Spleen (tissue), 7 donors: ENCODE results near the gene MTA1.

Source experiments
- POLR2A ChIP-seq, 3 donors: fragments of 450-650 bp; IDR thresholded peaks; one replicate each; pipeline ENCODE4 v1.5.1; 2017; ENCODE audit warnings: antibody characterized with exemption in 3 of 3, mild to moderate bottlenecking in 1 of 3
- TF ChIP-seq, protein P1 (sequence below), 11 experiments: fragments of 200-600 bp in 7 of 11; fragments of 450-650 bp in 4 of 11; sonication (generic) in 4 of 11; IDR thresholded peaks in 8 of 11; conservative IDR thresholded peaks in 3 of 11; 1 replicate in 7 of 11; 2 replicates in 4 of 11; pipeline versions ENCODE4 v1.4.0 to v1.8.0; 2016 to 2021; ENCODE audit warnings: antibody characterized with exemption in 11 of 11, inconsistent platforms in 4 of 11, mild to moderate bottlenecking in 1 of 11
- donor health status: DM: no; HTN: no; CAD: no; lungs with moderate emphysema.
- donor health status: DM: no; HTN: no; CAD: no.
- donor health status: DM: no; HTN: no; CAD: no.

- TF ChIP-seq, protein P1, sequence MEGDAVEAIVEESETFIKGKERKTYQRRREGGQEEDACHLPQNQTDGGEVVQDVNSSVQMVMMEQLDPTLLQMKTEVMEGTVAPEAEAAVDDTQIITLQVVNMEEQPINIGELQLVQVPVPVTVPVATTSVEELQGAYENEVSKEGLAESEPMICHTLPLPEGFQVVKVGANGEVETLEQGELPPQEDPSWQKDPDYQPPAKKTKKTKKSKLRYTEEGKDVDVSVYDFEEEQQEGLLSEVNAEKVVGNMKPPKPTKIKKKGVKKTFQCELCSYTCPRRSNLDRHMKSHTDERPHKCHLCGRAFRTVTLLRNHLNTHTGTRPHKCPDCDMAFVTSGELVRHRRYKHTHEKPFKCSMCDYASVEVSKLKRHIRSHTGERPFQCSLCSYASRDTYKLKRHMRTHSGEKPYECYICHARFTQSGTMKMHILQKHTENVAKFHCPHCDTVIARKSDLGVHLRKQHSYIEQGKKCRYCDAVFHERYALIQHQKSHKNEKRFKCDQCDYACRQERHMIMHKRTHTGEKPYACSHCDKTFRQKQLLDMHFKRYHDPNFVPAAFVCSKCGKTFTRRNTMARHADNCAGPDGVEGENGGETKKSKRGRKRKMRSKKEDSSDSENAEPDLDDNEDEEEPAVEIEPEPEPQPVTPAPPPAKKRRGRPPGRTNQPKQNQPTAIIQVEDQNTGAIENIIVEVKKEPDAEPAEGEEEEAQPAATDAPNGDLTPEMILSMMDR (IDR thresholded peaks at IDR 0.05 in 8 of 11, conservative IDR thresholded peaks at IDR 0.05 in 3 of 11), result no peak
- no peak for TF ChIP-seq POLR2A (IDR thresholded peaks at IDR 0.05)
Measured at GRCh38 chr14:105394714-105395537, 24.7 kb upstream of the MTA1 start.
